ENCODE results near the gene ZG16.

GRCh38 chr16:29807426-29808218 lies 29.6 kb downstream of the ZG16 start:
- TF ChIP-seq CTCF (IDR thresholded peaks at IDR 0.05) (peak in 5 of 7 experiments; percentile 27 to 54 (median 27)), POLR2AphosphoS5 (IDR thresholded peaks at IDR 0.05) (peak; percentile 63 to 85 (median 73))
